ENCODE measurements around the gene FNDC11.

Gene FNDC11

DNA sequence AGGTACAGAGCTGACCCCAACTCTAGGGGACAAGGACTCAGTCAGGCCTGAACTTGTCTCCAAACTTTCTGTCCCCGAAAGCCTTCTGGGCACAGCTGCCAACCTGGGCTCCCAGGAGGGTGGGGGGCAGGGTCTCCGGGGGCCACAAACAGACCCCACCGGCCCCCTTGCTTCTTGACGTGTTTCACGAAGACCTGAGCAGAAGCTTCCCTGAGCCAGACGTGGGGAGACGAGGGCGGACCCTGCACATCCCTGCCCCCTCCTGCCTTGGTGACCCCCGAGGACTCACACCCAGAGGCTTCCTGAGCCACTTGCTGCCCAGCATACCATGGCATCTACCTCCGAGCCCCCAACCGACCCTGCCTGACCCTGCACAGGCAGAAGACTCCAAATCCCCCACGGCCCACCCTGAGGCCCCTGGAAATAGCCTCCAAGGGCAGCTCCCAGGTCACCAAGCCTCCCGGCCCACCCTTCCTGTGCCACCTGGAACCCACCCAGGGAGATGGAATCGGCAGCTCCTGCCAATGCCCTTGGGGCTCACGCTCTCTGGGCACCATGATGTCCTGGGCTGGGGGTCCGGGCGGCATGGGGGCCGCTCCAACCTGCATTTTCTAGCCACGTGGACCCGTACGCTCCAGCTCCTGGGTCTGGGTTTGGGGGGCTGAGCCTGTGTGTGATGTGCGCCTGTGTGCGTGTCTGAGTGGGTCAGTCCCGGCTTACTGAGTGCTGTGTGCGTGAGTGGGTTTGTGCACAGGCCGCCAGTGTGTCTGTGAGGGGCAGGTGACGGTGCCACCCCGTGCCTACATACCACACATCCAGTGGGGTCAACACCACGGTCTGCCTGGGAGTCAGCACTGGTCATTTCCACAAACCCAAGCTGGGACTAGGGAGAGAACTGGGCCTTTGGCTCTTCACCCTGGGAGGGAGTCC, 14.3 kb upstream of the FNDC11 start:
- DNase-seq (ENCODE audit: low read depth in 2 of 2), result no peak

DNA sequence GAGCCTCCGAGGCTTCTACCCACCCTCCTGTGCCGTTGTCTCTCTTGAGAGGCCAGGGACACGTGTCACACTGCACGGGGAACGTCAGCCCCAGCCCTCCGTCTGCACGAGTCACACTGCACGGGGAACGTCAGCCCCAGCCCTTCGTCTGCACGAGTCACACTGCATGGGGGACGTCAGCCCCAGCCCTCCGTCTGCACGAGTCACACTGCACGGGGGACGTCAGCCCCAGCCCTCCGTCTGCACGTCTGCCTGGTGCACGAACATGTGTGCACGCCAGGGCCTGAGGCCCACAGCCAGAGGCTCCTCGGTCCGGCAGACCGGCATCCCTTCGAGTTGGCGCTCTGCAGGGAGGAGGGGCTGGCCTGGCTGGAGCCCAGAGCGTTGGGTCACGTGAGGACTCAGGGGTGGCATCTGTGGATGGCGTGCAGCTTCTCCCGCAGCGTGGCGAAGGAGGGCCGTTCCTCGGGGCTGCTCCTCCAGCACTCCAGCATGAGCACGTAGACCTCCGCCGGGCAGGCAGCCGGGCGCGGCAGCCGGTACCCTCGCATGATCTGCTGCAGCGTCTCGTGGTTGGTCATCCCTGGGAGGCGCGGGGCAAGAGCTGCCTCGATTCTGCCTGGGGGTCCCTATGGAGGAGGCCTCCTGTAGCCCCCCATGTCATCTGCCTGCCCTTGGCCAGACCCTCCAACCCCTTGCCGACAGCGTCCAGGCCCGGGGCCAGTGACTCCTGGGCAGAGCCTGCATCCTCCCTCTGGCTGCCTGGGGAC, 13.4 kb upstream of the FNDC11 start:
- DNase-seq (ENCODE audit: low read depth in 2 of 2), result no peak

DNA sequence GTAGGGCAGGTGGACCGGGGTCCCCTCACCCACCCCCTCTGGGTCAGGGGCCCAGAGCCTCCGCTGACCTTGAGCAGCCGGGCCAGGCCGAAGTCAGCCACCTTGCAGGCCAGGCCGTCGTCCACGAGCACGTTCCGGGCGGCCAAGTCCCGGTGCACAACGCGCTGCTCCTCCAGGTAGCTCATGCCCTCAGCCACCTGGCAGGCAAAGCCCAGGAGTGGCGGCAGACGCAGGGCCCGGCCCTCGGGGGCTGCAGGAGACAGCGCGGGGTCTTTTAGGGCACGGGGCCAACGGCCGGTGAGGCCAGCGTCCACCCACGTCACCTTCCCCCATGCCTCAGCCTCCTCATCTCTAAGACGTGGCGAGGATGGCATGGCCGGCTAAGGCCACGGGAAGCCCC, 12.6 kb upstream of the FNDC11 start:
- DNase-seq (ENCODE audit: low read depth in 2 of 2), result no peak

DNA sequence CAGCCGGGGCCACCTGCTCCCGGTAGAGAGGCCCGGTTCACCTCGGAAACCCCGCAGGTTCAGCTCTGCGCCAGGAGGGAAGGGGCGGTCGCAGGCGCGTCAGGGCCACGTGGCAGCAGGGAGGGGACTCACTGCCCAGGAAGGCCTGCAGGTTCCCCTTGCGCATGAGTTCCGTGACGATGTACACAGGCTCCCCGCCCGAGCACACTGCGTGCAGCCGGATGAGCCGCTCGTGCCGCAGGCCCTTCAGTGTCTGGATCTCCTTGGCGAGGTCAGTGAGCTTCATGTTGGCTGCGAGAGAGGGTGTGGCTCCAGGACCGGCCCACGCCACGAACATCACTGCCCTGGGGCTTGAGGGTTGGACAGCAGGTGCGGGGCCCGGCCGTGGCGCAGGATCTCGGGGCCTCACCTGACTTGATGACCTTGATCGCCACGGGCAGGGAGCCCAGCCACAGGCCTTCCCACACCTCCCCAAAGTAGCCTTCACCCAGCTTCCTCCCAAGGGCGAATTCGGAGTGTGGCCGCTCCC, 11.9 kb upstream of the FNDC11 start:
- no peak for DNase-seq (ENCODE audit: low read depth in 2 of 2)

DNA sequence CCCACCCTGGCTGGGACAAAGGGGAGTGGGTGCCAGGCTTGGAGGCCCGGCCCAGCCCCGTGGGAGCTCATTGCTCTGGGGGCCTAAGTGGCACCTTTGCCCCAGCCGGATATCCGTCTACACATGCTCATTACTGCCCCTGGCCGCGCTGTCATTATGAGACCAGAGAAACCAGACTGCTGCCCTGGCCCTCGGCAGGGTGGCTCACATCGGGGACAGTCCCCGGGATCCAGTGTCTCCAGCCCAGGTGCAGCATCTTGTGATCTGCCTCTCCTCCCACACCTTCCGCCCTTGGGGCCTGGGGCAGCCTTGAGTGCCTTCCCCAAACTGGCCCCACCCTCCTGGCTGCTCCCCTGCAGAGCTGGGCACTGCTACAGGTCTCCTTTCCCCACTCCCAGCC, 11.3 kb upstream of the FNDC11 start:
- no peak for DNase-seq (ENCODE audit: low read depth in 2 of 2)

DNA sequence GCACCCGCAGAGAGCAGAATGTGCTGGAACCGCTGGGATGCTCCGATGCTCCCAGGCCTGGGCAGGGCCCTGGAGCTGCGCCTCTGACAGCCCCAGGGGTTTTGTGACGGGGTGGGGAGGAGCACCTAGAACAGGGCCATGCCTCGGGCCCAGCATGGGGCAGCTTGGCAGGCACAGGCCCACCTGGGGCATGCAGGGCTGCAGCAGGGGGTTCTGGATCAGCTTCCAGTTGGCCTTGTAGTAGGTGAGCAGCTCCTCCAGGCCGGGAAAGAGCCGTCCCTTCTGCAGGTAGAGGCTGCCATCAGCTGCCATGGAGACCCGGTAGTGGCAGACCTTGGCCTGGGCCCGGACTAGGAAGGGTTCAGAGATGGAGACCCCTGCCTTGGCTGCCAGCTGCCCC, 10.8 kb upstream of the FNDC11 start:
- no peak for DNase-seq (ENCODE audit: low read depth in 2 of 2)

DNA sequence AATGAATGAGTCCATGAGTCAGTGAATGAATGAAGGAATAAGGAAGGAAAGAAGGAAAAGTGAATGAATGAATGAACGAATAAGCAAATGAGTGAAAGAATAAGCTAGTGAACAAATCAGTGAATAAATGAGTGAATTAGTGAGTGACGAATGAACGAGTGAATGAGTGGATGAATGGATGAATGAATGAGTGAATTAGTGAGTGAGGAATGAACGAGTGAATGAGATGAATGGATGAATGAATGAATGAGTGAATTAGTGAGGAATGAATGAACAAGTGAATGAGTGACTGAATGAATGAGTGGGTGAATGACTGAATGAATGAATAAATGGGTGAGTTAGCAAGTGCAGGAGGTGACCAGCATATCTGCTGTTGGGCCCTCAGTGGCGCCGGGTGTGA, 10.2 kb upstream of the FNDC11 start:
- no peak for DNase-seq (ENCODE audit: low read depth in 2 of 2)

DNA sequence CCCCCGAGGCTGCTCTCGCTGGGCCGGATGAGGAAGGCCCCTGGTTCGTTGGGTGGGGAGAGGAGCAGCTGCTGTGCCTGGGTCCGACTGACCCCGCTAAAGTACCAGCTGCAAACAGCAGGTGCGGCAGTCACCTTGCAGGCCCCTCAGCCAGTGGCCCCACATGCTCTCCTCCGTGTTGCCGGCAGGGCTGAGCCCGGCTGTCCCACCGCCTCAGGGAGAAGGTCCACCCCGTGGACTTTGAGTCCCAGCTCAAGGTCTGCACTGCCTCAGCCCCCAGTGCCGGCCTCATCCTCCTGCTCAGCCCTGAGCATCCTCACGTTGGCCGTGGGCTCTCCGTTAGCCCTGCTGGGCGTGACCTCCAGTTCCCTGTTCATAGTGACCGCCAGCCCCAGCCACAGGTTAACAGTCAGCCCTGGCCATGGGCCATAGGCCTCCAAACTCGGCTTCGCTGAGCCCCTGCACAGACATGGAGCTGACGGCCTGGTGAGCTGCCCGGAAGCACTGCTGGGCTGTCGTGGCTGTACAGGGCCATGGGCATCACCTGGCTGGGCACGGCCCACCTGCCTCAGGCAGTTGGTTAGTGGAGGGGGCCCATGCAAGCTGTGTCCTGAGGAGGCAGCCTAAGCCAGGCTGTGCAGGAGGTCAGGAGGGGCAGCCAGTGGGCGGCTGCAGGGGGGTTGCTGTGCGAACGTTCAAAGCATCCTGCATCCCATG, 9.6 kb upstream of the FNDC11 start:
- no peak for DNase-seq (ENCODE audit: low read depth in 2 of 2)

DNA sequence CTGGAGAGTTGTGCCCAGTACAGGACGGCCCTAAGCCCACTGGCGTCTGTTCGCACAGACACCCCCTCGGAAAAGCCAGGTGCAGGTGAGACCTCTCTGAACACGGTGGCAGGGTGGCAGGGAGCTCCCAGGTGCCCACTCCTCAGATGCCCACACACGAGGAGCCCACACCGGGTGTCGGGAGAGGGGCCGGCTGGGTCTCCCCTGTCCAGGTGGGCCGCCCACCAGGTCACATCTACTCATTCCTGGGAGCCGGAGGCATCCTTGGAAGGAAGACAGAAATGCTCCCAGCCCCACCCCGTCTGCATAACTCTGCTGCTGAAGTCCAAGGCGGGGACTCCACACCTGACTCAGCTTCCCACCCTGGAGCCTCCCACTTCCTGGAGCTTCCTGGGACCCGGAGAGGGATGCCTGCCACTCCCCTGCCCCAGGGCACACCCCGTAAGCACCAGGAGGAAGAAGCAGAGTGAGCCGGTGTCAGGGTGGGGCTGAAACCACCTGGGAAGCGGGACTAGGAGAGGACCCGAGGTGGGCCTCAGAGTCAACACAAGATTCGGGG, 8.9 kb upstream of the FNDC11 start:
- DNase-seq (ENCODE audit: low read depth in 2 of 2), result no peak

DNA sequence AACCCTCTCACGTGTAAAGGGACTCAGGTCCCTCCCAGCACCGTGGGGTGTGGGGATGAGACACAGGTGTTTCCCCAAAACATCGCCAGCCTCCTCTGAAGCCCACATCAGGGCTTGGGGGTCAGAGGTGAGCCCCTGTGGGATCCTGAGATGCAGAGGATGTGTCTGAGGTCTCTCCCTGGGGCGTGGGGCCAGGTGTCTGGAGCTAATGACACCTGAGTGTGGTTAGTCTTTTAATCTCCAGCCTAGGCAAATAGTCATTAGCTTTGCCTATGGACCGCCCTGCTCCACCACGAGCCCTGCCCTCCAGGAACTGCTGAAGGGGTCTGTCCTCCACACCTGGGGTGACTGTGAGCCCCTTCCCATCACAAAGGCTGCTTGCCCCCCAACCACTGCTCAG, 8.1 kb upstream of the FNDC11 start:
- no peak for DNase-seq (ENCODE audit: low read depth in 2 of 2)

DNA sequence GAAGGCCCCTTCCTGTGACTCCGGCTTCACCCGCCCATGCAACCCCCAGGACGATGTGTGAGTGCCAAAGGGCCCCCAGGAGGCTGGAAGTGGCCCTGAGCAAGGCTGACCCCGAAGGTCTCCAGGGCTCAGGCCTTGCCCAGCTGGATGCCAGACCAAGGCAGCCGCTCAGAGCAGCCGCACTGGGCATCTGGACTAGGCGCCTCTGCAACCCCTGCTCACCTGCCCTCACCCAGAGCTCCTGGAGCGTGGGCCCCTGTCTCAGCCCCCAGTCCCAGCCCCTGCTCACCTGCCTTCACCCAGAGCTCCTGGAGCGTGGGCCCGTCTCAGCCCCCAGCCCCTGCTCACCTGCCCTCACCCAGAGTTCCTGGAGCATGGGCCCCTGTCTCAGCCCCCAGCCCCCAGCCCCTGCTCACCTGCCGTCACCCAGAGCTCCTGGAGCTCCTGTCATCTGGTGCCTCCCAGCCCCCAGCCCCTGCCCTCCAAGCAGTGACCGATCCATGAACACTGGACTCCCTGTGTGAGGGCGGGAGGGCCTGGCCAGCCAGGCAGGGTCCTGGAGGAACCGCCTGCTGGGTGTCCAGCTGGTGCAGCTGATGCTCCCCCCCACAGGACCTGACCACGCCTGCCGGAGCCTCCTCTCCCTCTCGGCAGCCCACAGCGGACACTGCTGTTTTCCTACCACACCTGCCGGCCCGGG, 7.6 kb upstream of the FNDC11 start:
- DNase-seq (ENCODE audit: low read depth in 2 of 2), result no peak

DNA sequence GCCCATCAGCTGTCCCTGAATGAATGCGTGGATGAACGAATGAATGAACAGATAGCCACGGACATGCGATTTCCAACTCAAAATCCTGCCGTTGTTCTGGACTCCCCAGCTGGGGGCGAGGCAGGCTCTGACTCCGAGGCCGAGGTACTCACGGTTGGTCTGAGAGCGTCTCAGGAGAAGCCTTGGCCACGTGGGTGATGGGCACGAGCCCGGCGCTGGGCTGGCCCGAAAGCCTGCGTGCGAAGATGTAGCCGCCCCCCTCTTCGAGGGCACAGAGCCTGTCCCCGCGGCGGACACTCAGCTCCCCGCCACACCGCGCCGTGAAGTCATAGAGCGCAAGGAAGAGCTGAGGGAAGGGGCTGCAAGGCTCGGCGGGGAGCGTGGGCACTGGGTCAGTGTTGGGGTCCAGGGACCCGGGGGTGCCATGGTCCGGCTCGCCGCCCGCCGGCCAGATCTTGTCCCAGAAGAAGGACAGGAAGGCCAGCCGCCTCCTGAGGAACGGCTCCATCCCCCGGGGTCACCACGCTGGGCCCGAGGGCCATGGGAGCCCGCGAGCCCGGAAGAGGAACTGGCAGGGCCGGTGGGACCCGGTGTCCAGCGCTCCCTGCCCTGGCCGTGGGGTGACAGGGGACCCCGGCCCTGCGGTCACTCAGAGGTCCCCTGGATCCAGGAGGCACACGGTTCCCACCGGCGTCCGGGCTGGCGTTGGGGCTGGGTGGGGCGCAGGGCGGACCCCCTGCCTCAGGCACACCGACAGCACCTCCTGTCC, 6.8 kb upstream of the FNDC11 start:
- no peak for DNase-seq (ENCODE audit: low read depth in 2 of 2)

DNA sequence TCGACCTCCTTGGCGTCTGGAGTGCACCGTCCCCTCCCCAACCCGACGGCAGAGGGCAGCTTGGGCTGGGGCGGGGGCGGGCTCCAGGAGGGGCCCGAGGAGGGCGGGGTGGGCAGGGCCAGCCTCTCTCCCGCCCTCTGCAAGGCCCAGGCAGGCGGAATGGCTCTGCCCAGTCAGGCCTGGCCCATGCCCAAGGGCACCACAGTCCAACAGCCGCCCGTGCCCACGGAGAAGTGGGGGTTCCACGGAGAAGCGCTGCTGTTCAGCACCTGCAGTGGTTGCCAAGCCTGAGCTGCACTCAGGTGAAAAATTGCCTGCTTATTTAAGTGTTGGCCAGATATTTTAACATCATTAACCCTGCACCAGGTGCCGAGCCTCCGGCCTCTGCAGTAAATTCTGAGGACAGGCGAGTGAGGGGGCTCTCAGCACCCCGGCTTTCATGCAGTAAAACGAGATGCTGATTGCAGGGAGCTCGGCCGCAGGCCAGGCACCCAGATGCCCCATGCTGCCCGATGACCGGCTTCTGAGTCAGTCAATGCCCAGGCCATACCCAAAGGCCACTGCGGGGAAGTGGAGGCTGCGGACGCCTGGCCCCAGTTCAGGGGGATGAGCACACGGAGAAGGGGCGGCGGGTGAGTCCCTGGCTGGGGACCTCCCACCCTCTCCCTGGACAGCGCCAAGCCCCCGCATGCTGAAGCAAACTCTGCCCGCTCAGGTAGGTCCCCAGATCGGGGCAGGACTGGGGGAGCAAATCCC, 6.1 kb upstream of the FNDC11 start, which contains the start of gene SRMS:
Gene SRMS (minus strand): TSS at position 25 of the 756 bp plus-strand sequence. CDS start 286 bp downstream, outside the sequence.
- DNase-seq (ENCODE audit: low read depth in 2 of 2), result no peak

DNA sequence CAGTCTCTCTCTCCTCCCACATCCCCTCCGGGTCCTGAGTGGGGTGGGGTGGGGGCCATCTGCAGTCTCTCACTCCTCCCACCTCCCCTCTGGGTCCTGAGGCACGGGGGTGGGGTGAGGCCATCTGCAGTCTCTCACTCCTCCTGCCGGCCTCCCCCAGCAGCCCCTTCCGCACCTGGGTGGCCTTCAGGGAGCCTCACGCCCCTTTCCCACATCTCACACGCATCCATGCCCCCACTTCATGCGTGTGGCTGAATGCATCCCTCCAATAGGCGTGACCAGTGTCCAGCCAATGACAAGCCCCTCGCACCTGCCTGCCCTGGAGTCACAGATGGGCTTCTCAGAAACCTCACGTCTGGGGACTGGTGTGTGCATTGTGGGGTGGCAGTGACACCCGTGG, 5.4 kb upstream of the FNDC11 start:
- no peak for DNase-seq (ENCODE audit: low read depth in 2 of 2)

DNA sequence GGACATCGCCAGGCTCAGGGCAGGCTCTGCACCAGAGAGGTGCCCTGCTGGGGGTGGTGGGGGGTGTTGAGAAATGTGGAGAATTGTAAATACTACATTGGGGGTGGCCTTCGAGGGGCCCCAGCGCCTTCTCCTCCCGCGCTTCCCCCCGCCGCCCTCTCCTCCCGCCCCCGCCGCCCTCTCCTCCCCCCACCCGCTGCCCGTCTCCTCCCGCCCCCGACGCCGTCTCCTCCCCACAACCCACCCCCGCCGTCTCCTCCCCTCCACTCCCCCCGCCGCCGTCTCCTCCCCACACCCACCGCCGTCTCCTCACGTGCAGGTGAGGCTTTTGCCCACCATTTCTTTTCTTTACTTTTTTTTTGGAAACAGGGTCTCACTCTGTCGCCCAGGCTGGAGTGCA, 4.9 kb upstream of the FNDC11 start:
- DNase-seq (ENCODE audit: low read depth in 2 of 2), result no peak

DNA sequence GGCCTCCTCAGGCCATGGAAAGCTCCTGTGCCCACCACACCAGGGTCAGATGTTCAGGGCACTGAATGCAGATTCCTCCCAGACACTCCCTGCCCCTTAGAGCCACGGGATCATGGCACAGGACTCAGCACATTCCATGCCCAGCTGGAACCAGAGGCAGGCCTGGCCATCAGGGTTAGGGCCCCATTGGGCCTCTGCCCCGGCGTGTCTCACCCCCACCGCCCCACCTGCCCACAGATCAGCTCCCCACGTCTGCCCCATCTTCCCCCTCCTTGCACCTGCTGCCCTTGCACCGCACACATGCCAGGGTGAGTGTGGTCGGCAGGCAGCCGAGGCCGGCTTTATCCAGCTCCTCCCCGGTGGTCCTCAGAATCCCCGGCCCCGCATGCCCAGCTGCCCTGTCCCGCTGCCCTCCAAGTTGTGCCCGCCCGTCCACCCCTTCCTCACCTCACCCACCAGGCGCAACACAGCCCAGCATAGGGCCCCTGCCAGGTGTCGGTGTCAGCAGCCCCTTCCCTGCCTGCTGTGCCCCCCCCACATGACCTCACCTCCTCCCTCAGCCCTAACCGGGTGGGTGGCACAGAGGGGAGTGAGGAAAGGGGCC, 4.2 kb upstream of the FNDC11 start:
- DNase-seq (ENCODE audit: low read depth in 2 of 2), result no peak

DNA sequence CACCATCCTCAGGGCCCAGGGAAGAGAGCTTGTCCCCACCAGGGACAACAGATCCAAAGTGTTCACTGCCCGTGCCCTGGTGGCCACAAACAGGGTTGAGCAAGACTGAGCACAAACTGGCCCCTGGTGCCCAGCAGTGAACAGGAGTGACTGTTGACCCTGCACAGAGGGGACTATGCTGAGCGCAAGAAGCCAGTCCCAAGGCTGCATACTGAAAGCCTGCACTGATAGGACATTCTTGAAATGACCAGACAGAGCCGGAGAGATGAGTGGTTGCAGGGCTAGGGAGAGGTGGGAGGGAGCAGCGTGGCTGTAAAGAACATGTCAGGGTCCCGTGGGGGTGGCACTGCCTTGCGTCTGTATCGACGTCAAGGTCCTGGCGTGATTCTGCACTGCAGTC, 2.9 kb upstream of the FNDC11 start:
- DNase-seq (ENCODE audit: low read depth in 2 of 2), result no peak

DNA sequence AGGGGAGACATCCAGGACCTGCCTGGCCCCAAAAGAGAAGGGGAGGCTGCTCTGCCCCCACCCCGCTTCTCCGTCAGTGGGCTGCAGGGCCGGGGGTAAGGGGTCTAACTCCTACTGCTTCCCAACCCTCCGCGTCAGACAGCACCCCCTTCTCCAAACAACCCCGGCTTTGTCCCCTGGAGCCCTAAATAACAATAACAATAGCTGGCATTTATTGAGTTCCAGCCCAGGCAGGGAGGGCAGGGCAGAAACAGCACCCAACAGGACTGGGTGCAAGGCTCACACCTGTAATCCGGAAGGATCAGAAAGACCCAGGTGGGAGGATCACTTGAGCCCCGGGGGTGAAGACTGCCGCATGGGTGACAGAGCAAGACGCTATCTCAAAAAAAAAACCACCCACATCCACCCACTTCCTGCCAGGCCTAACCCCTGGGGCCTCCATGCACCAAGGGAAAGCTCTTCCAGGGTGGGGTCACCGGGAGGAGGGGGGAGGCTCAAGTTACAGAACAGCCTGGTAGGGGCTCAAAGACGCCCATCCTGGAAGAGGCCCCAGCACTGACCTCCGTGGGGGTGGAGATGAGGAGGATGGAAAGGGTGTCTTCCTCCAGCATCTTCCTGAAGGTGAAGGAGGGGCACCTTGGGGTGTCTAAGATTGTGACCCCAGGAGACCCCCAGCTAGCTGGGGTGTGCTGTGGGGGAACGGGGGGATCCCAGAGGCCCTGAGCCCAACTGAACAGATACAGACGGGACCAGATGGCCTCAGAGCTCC, 1.3 kb upstream of the FNDC11 start:
- DNase-seq (ENCODE audit: low read depth in 2 of 2), result peak in 1 of 2 donors; percentile 39
